MG63 (cell line): ENCODE results near the gene POLD4. TPM values are rescaled to one million over a fixed set of nuclear protein-coding genes. Genes with fewer than 3 reads are reported as not detected.
A peak's percentile ranks its signal among the peaks of the same experiment; 100 is the strongest.
"Not testable (repeated sequence)": the region's sequence is repeated elsewhere in the genome, so short reads cannot be mapped to it uniquely, and the experiment has no call there.

Experiments used
- DNase-seq: peaks from one replicate; pipeline ENCODE4 v3.0.0-alpha.2; 2020
- H3K27me3 ChIP-seq: fragments of 250-450 bp; sonication (Bioruptor Pico); 2 replicates; pipeline ENCODE4 v1.5.1; 2020; ENCODE audit warnings: mild to moderate bottlenecking, moderate library complexity
- H3K36me3 ChIP-seq: fragments of 250-450 bp; sonication (Bioruptor Pico); 2 replicates; pipeline ENCODE4 v1.5.1; 2020; ENCODE audit warnings: mild to moderate bottlenecking, moderate library complexity
- H3K4me3 ChIP-seq: fragments of 250-450 bp; sonication (Bioruptor Pico); 2 replicates; pipeline ENCODE4 v1.5.1; 2020; ENCODE audit warnings: mild to moderate bottlenecking, moderate library complexity
- H3K9me3 ChIP-seq: fragments of 250-450 bp; sonication (Bioruptor Pico); 2 replicates; pipeline ENCODE4 v1.5.1; 2020; ENCODE audit warnings: mild to moderate bottlenecking, moderate library complexity
- total RNA-seq: library from RNA; depleted of rRNA; stranded (reverse); fragments of >200 nt; shearing (Covaris generic); gene quantifications from 2 replicates; pipeline ENCODE4 v1.2.3, GENCODE V29; 2014; ENCODE audit warnings: low replicate concordance; rRNA removed

POLD4 gene
- total RNA-seq: 17.3 and 40.1 TPM in 2 replicates

- DNase-seq: peak; percentile 98
- H3K4me3 ChIP-seq: peak within 1 kb of the TSS; percentile 69
- no peaks in the 10 kb centered on the region for H3K9me3 ChIP-seq
- no peaks in the 10 kb centered on the region for H3K27me3 ChIP-seq
- H3K36me3 ChIP-seq: peaks cover 8% of the 10 kb centered on the region
These were observed at the start of gene POLD4 for GRCh38 chr11:67353317-67354074. Gene POLD4 (minus strand): TSS chr11:67353546. CDS start chr11:67353399, 147 bp downstream.

DNA sequence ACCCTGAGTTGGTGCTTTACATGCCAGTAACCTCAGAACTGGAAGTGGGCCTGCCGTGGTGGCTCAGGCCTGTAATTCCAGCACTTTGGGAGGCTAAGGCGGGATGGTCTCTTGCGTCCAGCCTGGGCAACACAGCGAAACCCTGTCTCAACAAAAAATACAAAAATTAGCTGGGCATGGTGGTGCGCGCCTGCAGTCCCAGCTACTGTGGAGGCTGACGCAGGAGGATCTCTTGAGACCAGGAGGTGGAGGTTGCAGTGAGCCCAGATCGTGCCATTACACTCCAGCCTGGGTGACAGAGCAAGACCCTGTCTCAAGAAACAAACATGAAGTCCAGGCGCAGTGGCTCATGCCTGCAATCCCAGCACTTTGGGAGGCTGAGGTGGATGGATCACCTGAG lies 49.7 kb upstream of the POLD4 start:
- not testable (repeated sequence) for DNase-seq, H3K9me3 ChIP-seq, H3K4me3 ChIP-seq, H3K27me3 ChIP-seq
- H3K36me3 ChIP-seq: peaks cover 31% of the 10 kb centered on the region

GRCh38 chr11:67402192-67402839 lies 49.0 kb upstream of the POLD4 start:
- H3K9me3 ChIP-seq: not testable (repeated sequence)

GRCh38 chr11:67401495-67402191 lies 48.3 kb upstream of the POLD4 start, which contains the start of gene PPP1CA:
Gene PPP1CA (minus strand): TSS chr11:67401858. CDS start chr11:67401782, 76 bp downstream.
- H3K36me3 ChIP-seq: peaks cover 42% of the 10 kb centered on the region
- peak; percentile 89 for DNase-seq
- peak within 1 kb of the TSS; percentile 97 for H3K4me3 ChIP-seq
- no peaks in the 10 kb centered on the region for H3K9me3 ChIP-seq
- H3K27me3 ChIP-seq: no peaks in the 10 kb centered on the region

More at GRCh38 chr11:67402192-67402839, 49.0 kb upstream of the POLD4 start:
- Histone ChIP-seq H3K4me3 (peak overlapping the region; percentile 34), H3K36me3 (peaks cover 38% of the 10 kb centered on the region)
- not testable (repeated sequence) for DNase-seq, H3K27me3 ChIP-seq

DNA sequence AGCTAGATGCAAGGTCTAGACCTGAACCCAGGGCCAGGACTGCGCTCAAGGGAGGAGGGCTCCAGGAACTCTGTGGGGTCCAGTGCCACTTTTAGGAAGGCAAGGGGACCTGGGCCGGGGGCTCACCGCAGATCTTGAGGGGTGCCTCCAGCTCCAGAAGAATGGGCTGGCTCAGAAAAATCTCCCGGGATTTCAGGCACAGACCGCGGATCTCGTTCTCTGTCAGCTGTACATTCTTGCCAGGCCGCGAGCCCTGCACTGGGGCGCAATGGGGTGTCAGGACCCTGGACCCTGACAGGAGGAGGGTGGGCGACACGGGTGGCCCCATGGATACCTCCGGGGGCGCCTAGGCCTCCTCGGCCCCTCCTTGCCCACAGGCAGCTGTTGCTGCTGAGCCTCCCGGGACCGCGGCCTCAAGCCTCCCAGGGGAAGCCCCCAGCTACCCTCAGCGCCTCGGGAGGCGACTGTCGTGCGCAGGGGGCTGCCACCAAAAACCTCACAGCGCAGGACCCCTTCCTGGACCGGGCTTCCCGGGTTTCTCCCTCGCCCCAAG lies 47.7 kb upstream of the POLD4 start:
- Histone ChIP-seq H3K9me3 (no peaks in the 10 kb centered on the region), H3K4me3 (peak overlapping the region; percentile 97), H3K27me3 (no peaks in the 10 kb centered on the region), H3K36me3 (peaks cover 44% of the 10 kb centered on the region)
- no peak for DNase-seq

- Histone ChIP-seq H3K36me3 (peaks cover 44% of the 10 kb centered on the region), H3K27me3 (no peaks in the 10 kb centered on the region), H3K4me3 (peak overlapping the region; percentile 97), H3K9me3 (no peaks in the 10 kb centered on the region)
- no peak for DNase-seq
These were observed 47.0 kb upstream of the POLD4 start for GRCh38 chr11:67400251-67400941.

- H3K36me3 ChIP-seq: peaks cover 44% of the 10 kb centered on the region
- H3K27me3 ChIP-seq: no peaks in the 10 kb centered on the region
- DNase-seq: no peak
- no peaks in the 10 kb centered on the region for H3K9me3 ChIP-seq
- no peak overlapping the region for H3K4me3 ChIP-seq
These were observed 45.6 kb upstream of the POLD4 start for GRCh38 chr11:67398661-67399563.

DNA sequence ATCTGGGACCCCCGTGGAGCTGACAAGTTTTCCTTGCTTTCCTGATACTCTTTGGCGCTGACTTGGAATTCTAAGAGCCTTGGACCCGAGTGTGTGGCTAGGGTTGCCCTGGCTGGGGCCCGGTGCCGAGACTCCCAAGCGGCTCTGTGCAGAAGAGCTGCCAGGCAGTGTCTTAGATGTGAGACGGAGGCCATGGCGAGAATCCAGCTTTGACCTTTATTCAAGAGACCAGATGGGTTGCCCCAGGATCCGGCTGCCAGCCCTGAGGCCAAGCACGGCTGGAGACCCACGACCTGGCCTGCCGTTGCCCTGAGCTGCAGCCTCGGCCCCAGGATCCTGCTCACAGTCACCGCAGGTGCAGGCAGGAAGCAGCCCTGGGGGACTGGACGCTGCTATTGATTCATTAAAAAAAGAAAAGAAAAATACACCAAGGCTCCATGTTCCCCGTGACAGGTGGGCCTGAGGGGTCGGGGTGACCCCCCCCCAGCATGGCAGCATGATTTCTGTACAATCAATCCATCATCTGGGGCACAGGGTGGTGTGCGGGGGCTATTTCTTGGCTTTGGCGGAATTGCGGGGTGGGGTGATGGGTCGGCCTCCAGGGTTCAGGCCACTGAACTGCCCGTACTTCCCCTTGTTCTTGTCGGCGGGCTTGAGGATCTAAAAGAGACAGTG lies 44.8 kb upstream of the POLD4 start:
- DNase-seq: no peak
- Histone ChIP-seq H3K36me3 (peaks cover 47% of the 10 kb centered on the region), H3K4me3 (no peak overlapping the region), H3K27me3 (no peaks in the 10 kb centered on the region), H3K9me3 (no peaks in the 10 kb centered on the region)

GRCh38 chr11:67397536-67397935 lies 44.2 kb upstream of the POLD4 start:
- peaks cover 47% of the 10 kb centered on the region for H3K36me3 ChIP-seq
- H3K4me3 ChIP-seq: no peak overlapping the region
- H3K9me3 ChIP-seq: no peaks in the 10 kb centered on the region
- H3K27me3 ChIP-seq: no peaks in the 10 kb centered on the region
- no peak for DNase-seq

DNA sequence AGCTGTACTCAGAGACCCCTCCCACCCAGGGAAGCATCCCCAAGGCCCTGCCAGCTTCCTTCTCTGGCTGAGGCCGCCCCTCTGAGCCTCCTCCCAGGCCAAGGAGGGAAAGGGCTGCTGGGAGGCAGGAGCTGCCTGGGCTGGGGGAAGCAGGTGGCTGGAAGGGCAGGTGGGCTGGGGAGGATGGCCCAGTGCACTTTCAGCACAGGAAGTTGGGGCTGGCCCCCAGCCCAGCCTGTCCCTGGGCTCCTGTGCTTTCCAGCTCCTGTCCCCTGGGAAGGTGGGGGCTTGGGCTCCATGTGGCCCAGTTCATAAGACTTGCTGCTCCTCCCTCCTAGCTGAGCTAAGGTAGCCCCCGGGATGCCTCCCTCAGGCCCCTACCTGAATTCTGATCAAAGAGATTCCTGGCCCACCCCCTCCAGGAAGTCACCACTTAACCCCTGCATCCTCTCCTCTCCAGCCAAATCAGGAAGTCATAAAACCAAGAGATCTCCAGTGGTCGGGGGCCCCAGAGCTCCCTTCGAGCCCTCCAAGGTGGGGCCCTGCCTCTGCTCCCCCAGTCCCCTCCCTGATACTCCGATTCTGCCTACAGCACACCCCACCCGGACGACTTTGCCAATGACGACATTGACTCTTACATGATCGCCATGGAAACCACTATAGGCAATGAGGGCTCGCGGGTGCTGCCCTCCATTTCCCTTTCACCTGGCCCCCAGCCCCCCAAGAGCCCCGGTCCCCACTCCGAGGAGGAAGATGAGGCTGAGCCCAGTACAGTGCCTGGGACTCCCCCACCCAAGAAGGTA lies 43.4 kb upstream of the POLD4 start:
- no peaks in the 10 kb centered on the region for H3K27me3 ChIP-seq
- no peaks in the 10 kb centered on the region for H3K9me3 ChIP-seq
- no peak for DNase-seq
- no peak overlapping the region for H3K4me3 ChIP-seq
- peaks cover 49% of the 10 kb centered on the region for H3K36me3 ChIP-seq

- Histone ChIP-seq H3K36me3 (peaks cover 48% of the 10 kb centered on the region), H3K27me3 (no peaks in the 10 kb centered on the region), H3K9me3 (no peaks in the 10 kb centered on the region), H3K4me3 (no peak overlapping the region)
- DNase-seq: no peak
These were observed 42.9 kb upstream of the POLD4 start for GRCh38 chr11:67396259-67396581.

GRCh38 chr11:67395555-67396258 lies 42.4 kb upstream of the POLD4 start:
- Histone ChIP-seq H3K4me3 (no peak overlapping the region), H3K27me3 (no peaks in the 10 kb centered on the region), H3K9me3 (no peaks in the 10 kb centered on the region), H3K36me3 (peaks cover 43% of the 10 kb centered on the region)
- no peak for DNase-seq

DNA sequence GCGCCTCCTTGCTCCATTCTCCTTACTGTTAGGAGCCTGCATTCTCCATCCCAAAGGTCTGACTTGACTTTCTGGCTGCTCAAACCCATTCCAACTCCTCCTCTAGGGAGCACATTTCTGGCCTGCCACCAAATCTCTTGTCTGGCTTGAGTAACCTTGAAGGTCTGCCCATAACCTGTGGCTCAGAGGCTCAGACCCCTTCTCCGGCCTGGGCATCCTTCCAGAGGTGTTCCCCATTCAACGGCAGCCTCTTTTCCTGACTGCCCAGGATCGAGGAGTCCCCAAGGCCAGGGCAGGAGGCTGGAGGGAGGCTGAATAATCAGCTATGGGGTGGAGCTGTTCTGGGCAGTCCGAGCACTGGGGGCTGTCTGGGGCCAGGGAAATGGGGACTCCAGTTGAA lies 40.6 kb upstream of the POLD4 start:
- Histone ChIP-seq H3K9me3 (no peaks in the 10 kb centered on the region), H3K4me3 (no peak overlapping the region), H3K36me3 (peaks cover 27% of the 10 kb centered on the region), H3K27me3 (no peaks in the 10 kb centered on the region)
- no peak for DNase-seq

GRCh38 chr11:67393437-67393836 lies 40.1 kb upstream of the POLD4 start:
- H3K36me3 ChIP-seq: peaks cover 22% of the 10 kb centered on the region
- no peak overlapping the region for H3K4me3 ChIP-seq
- no peak for DNase-seq
- no peaks in the 10 kb centered on the region for H3K27me3 ChIP-seq
- H3K9me3 ChIP-seq: no peaks in the 10 kb centered on the region
